Measurements from ENCODE around the gene NCMAP. TPM values are rescaled to one million over a fixed set of nuclear protein-coding genes. Genes with fewer than 3 reads are reported as not detected.
A peak's percentile ranks its signal among the peaks of the same experiment; 100 is the strongest.

NCMAP gene
- total RNA-seq, 1 donor from 2014 or later = 0.49 TPM

DNA sequence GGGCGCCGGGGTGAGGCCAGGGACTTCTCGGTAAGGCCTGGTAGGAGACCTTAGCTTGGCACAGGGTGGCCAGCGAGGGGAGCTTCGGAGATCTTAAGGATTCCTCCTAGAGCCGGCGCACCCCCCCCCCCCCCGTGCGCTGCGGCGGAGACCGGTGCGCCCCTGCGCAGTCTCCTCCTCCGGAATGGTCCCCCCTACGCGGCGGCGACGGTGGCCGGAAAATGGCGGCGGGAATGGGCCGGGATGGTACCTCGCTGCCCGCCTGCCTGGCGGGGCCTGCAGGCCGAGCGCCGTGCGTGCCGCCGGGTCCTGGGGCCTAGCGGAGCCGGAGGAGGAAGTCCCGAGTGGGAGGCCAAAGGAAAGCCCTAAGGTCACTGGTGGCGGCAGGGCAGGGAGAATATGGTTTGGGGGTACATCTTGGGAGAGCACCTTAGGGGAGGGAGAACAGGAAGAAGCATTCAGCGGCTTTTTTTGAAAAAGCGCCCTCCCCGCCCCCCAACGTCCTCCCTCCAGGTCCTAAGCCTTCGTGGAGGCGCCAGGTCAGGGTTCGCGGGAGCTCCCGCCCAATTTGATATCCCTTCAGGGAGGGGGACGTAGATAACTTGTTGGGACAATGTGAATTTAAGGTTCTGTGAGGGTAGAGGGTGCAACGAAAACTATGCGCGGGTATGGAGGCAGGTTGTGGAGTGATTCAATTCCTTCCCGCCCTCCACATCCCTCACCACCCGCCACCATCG is 87.6 kb downstream of the NCMAP start:
- Histone ChIP-seq H3K4me3 (peak overlapping the region; percentile 97), H3K4me2 (peak overlapping the region; percentile 96), H4K20me1 (ENCODE audit: low read depth) (peaks cover 47% of the 10 kb centered on the region), H3K27me3 (no peaks in the 10 kb centered on the region), H3K27ac (peak overlapping the region; percentile 87), H3K79me2 (ENCODE audit: low read depth) (peaks cover 61% of the 10 kb centered on the region), H3K9ac (peak overlapping the region; percentile 94), H3K9me3 (ENCODE audit: low read depth) (no peaks in the 10 kb centered on the region), H3F3A (ENCODE audit: low read depth) (peaks cover 42% of the 10 kb centered on the region), H3K36me3 (peaks cover 32% of the 10 kb centered on the region), H2AFZ (replicated peaks) (peak overlapping the region; percentile 79), H3K4me1 (peaks cover 19% of the 10 kb centered on the region)
- Mint-ChIP-seq H3K27ac (peak overlapping the region; percentile 39), H3K4me1 (peaks cover 19% of the 10 kb centered on the region), H3K27me3 (ENCODE audit: insufficient read depth, low read depth) (no peaks in the 10 kb centered on the region), H3K36me3 (peaks cover 11% of the 10 kb centered on the region), H3K4me3 (peak overlapping the region; percentile 98), H3K9me3 (no peaks in the 10 kb centered on the region)
- DNase-seq (ENCODE audit: low spot score) = no peak
- TF ChIP-seq, protein P1, sequence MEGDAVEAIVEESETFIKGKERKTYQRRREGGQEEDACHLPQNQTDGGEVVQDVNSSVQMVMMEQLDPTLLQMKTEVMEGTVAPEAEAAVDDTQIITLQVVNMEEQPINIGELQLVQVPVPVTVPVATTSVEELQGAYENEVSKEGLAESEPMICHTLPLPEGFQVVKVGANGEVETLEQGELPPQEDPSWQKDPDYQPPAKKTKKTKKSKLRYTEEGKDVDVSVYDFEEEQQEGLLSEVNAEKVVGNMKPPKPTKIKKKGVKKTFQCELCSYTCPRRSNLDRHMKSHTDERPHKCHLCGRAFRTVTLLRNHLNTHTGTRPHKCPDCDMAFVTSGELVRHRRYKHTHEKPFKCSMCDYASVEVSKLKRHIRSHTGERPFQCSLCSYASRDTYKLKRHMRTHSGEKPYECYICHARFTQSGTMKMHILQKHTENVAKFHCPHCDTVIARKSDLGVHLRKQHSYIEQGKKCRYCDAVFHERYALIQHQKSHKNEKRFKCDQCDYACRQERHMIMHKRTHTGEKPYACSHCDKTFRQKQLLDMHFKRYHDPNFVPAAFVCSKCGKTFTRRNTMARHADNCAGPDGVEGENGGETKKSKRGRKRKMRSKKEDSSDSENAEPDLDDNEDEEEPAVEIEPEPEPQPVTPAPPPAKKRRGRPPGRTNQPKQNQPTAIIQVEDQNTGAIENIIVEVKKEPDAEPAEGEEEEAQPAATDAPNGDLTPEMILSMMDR (IDR thresholded peaks at IDR 0.05) = no peak
- TF ChIP-seq EZH2phosphoT487 (IDR thresholded peaks at IDR 0.05) (no peak), EZH2 (IDR thresholded peaks at IDR 0.05) (no peak)

DNA sequence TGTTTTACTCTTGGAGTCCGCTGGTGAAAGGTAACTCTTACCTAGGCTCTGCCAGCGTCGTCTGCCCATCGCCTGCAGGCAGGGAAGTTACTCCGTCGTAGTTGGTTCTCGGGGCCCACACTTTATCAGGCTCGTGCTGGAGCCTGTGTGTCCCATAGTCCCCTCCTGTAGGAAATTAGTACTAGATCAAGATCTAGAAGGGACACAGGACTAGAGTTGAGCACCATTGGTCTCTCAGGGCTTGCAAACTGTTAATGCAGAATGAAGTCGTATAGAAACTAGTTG is 88.2 kb downstream of the NCMAP start:
- peak overlapping the region; percentile 98 for H3K4me3 Mint-ChIP-seq

DNA sequence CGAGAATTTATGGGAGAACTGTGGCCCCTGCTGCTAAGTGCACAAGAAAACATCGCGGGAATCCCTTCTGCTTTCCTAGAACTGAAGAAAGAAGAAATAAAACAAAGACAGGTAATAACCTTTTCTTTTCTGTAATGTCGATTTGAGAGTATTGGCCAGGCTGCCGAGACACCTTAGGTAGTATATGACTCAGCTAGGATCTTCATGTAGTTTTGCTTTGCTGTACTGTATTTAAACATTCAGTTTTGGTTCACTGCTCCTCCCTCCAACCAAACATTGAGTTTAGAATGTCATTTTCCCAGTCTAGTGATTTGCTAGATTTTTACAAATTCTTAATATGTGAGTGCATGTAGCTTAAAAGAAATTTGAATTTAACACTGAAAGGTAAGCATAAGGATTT is 93.0 kb downstream of the NCMAP start:
- no peak overlapping the region for H3K4me3 Mint-ChIP-seq
- H3F3A ChIP-seq (ENCODE audit: low read depth) = peaks cover 43% of the 10 kb centered on the region
- H3K9ac ChIP-seq = no peak overlapping the region
- peaks cover 78% of the 10 kb centered on the region for H3K36me3 ChIP-seq
- no peaks in the 10 kb centered on the region for H3K9me3 ChIP-seq (ENCODE audit: low read depth)
- H3K27ac ChIP-seq = no peak overlapping the region
- peaks cover 69% of the 10 kb centered on the region for H4K20me1 ChIP-seq (ENCODE audit: low read depth)
- no peak overlapping the region for H3K4me2 ChIP-seq
- TF ChIP-seq EZH2 (IDR thresholded peaks at IDR 0.05) = no peak
- TF ChIP-seq, protein P1 (IDR thresholded peaks at IDR 0.05) = no peak
- no peak for TF ChIP-seq EZH2phosphoT487 (IDR thresholded peaks at IDR 0.05)
- no peaks in the 10 kb centered on the region for H3K9me3 Mint-ChIP-seq
- no peak overlapping the region for H3K27ac Mint-ChIP-seq
- H3K27me3 Mint-ChIP-seq (ENCODE audit: insufficient read depth, low read depth) = no peaks in the 10 kb centered on the region
- no peak overlapping the region for H3K4me3 ChIP-seq
- no peaks in the 10 kb centered on the region for H3K27me3 ChIP-seq
- DNase-seq (ENCODE audit: low spot score) = no peak
- peaks cover 9% of the 10 kb centered on the region for H3K4me1 Mint-ChIP-seq
- H2AFZ ChIP-seq (replicated peaks) = no peak overlapping the region
- H3K4me1 ChIP-seq = peaks cover 12% of the 10 kb centered on the region
- peaks cover 33% of the 10 kb centered on the region for H3K36me3 Mint-ChIP-seq
- H3K79me2 ChIP-seq (ENCODE audit: low read depth) = peaks cover 87% of the 10 kb centered on the region

More for the DNA sequence above, 88.2 kb downstream of the NCMAP start:
- peaks cover 52% of the 10 kb centered on the region for H4K20me1 ChIP-seq (ENCODE audit: low read depth)
- Mint-ChIP-seq H3K4me1 (peaks cover 19% of the 10 kb centered on the region), H3K27ac (peak overlapping the region; percentile 39), H3K36me3 (peaks cover 15% of the 10 kb centered on the region), H3K9me3 (no peaks in the 10 kb centered on the region), H3K27me3 (ENCODE audit: insufficient read depth, low read depth) (no peaks in the 10 kb centered on the region)
- peak overlapping the region; percentile 96 for H3K4me2 ChIP-seq
- no peaks in the 10 kb centered on the region for H3K27me3 ChIP-seq
- peaks cover 43% of the 10 kb centered on the region for H3F3A ChIP-seq (ENCODE audit: low read depth)
- peaks cover 66% of the 10 kb centered on the region for H3K79me2 ChIP-seq (ENCODE audit: low read depth)
- H3K27ac ChIP-seq = no peak overlapping the region
- peak; percentile 38 for DNase-seq (ENCODE audit: low spot score)
- H3K9me3 ChIP-seq (ENCODE audit: low read depth) = no peaks in the 10 kb centered on the region
- TF ChIP-seq EZH2phosphoT487 (IDR thresholded peaks at IDR 0.05) (no peak), EZH2 (IDR thresholded peaks at IDR 0.05) (no peak)
- TF ChIP-seq, protein P1 (IDR thresholded peaks at IDR 0.05) = no peak
- H3K4me1 ChIP-seq = peaks cover 19% of the 10 kb centered on the region
- peak overlapping the region; percentile 94 for H3K9ac ChIP-seq
- peak overlapping the region; percentile 97 for H3K4me3 ChIP-seq
- H2AFZ ChIP-seq (replicated peaks) = no peak overlapping the region
- H3K36me3 ChIP-seq = peaks cover 37% of the 10 kb centered on the region
